NCI-H1105 treated with DMSO at 0.1 percent for 48 hours (cell line): ENCODE measurements around the gene PAQR4.

Source experiments
- DNase-seq: peaks from one replicate; lab custom pipeline; 2025; lab: John Stamatoyannopoulos, UW

PAQR4 gene

DNA sequence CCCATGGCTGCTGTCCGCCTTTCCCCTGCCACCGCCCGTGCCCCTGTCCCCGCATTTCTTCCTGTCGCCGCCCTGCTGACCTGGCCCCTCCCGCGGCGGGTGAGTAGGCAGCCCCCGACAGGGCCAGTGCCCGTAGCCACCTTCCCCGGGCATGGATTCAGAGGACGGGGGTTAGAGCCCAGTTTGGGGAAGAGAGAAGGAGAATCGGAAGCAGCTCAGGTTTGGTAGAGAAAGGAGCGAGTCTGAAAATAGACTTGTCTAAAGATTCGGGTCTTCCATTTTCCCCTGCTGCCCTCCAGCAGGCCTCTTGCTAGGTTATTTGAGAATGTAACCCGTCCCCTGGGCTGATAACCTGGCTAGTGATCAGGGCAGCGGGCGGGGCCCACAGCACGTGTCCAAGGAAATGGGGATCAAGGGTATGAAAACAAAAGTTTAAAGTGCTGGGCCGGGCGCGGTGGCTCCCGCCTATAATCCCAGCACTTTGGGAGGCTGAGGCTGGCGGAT, 35.7 kb downstream of the PAQR4 start:
- DNase-seq: no peak

DNA sequence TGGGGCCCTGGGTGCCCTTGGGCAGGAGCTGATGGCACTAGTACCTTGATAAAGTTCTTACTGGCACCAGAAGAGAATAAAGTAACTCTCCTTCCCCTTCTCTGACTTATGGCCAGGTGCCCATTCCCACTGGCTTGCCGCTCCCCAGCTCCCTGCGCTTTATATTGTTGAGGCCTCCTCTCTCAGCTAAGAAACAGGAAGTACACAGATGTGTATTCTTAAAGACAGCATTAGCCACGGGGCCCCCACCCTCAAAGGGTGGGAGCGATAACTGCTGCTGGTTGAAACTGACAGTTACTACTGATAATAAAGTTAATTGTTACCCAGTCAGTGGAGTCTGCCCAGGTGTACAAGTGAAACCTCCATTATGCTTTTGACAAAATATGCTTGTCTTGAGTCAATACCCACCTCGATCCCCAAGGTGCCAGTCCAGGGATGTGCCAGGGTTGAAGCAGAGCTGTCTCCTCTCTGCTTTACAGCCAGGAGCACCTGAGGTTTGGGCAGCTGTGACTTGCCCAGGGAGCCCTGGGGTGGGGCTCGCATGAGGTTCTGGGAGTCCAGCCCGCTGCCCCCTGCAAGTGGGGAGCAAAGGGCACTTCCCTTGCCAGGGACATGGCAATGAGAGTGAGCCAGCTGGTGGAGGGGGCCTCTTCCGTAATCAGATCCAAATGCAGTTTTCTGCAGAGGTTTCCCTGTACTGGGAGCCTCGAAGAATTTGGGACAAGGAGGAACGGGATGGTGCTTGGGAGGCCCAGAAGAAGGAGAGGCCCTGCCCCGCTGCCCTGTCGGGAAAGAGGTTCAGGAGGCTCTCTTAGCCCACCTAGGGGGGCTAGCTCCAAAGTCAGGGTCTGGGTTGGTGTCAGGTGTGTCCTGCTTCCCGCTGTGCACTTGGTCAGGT, 38.2 kb downstream of the PAQR4 start:
- DNase-seq: no peak

GRCh38 chr16:3007957-3008689, 39.0 kb downstream of the PAQR4 start:
- DNase-seq: no peak

- DNase-seq: no peak
Observed at GRCh38 chr16:3008690-3009037, 39.5 kb downstream of the PAQR4 start.

DNA sequence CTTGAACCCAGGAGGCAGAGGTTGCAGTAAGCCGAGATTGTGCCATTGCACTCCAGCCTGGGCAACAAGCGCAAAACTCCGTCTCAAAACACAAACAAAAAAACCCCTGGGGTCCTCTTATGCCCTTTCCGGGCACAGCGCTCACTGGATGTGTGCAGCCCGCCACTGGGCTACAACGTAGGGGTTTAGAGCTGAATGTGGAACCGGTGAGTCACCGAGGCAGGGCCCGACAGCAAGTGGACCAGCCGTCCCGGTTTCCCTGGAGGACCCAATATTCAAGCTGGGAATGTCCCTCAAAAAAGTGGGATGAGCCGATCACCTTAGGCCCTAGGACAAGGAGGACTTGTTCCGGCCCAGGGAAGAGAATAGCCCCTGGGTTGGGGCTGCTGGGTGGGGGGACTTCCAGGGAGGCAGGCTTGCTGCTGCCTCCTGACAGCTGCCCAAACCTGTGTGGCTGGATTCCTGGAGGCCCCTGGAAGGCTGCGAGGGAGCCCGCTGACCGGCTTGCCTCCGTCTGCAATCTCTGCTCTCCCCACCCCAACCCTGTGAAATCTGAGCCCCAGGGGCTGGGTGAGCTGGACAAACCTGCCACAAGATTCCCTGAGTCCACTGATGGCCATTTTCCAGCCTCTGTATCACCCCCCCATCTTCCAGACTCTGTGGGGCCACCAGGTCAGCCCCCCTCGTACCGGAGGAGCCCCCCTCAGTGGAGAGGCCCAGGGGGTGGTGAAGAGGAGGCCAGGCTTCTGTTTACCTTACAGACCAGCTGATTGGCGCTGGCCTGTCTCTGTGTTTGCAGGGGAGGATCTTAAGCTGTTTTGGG, 40.6 kb downstream of the PAQR4 start:
- no peak for DNase-seq

- no peak for DNase-seq
Observed at GRCh38 chr16:3010510-3010909, 41.4 kb downstream of the PAQR4 start.

- peak; percentile 80 for DNase-seq
Observed at GRCh38 chr16:3012246-3012645, 43.1 kb downstream of the PAQR4 start.

GRCh38 chr16:3012828-3013420, 43.8 kb downstream of the PAQR4 start, which contains the start of gene CLDN9:
Gene CLDN9 (plus strand): TSS chr16:3012923. CDS start chr16:3013363, 440 bp downstream.
- DNase-seq: peak; percentile 77

- DNase-seq: no peak
Observed at GRCh38 chr16:3013491-3013951, 44.4 kb downstream of the PAQR4 start.

DNA sequence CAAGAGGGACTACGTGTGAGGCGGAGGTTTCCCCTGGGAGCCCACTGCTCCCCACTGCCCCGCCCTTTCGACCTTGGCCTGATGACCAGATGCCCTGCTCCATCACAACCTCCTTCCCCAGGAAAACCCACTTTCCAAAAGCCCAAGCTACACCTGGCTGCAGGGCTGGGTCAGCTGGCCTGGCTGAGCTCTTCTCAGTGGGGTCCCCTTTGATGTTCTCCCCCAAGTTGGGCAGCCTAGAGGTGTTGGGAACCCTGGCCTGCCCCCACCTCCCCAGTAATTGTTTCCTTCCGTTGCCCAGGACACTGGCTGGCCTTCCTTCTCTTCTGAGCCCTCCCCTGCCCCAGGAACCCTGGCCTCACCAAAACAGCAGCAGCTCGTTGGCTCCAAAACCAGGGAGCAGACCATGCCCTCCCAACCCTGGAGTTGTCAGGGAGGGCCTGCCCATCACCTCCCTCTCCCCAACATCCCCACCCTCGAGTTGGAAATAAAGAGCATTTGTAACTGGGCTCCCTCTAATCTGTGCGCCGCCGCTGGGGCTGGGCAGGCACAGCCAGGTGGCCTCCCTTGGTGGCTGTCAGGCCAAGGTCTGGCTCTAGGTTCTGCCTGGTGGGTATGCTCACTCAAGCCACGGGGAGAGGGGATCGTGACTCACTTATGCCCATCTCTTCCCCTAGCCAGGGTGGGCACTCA, 45.0 kb downstream of the PAQR4 start:
- no peak for DNase-seq

DNA sequence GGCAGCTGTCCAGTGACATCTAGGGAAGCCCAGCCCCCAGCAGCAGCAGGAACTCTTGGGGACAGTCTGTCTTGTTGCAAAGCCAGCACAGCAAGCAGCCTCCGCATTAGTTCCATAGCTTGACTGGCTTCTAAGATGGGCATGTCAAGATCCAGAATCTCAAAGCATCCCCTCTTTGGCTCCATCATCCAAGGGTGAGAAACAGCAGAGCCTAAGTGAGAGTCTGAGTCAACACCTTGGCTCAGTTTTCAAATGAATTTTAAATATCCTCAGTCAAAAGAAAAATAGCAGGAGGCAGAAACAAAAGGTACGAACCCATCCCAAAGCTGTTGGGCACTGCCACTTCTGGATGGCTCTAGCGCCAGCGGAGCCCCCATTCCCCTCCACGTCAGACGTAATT, 45.8 kb downstream of the PAQR4 start:
- no peak for DNase-seq

GRCh38 chr16:3015865-3016521, 46.8 kb downstream of the PAQR4 start:
- DNase-seq: no peak

DNA sequence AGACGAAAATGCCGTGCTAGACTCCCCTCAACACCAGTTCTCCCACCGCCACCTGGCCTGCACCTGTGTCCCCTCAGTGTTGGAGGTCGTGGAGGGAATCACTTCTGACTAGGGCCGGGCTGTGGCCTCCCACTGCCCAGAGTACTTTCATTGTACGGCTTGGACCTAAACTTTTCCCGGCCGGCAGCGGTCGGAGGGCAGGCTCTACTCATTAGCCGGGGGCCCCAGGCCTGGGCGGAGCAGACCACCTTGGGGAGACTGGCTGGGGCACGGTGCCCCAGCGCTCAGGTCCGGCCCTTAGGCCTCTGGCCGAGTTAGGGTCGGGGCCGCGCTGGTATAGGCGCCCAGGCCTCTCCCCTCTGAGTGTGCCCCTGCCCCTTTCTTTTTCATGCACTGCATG, 48.2 kb downstream of the PAQR4 start:
- no peak for DNase-seq

GRCh38 chr16:3017794-3018506, 48.8 kb downstream of the PAQR4 start, which contains the start of gene CLDN6:
Gene CLDN6 (minus strand): TSS chr16:3018183. CDS start chr16:3016021, 2,162 bp downstream.
- no peak for DNase-seq

GRCh38 chr16:3019594-3020246, 50.6 kb downstream of the PAQR4 start:
- no peak for DNase-seq

DNA sequence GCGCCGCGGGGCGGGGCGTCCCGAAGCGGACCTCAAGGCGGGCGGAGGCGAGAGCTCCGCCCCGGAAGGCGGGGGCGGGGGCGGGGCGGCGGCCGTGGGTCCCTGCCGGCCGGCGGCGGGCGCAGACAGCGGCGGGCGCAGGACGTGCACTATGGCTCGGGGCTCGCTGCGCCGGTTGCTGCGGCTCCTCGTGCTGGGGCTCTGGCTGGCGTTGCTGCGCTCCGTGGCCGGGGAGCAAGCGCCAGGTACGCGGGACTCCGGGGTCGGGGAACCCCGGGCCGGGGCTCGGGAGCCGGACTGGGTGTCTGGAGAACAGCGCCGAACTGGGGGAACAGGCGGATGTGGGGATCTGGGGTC, 51.1 kb downstream of the PAQR4 start, which contains the start of gene TNFRSF12A:
TNFRSF12A (plus strand) TSS at position 122 of the 357 bp plus-strand sequence; CDS start at position 152, 30 bp downstream.
- peak; percentile 18 for DNase-seq

- DNase-seq: no peak
Observed at GRCh38 chr16:3020604-3021448, 51.7 kb downstream of the PAQR4 start.
